GM12878 (cell line): Measurements from ENCODE around the gene MDM4. TPM values are rescaled to one million over a fixed set of nuclear protein-coding genes. Genes with fewer than 3 reads are reported as not detected.

ENCODE experiments used
- ATAC-seq: fragments of 200-7000 bp; cut with Tn5 transposase; 3 replicates; pipeline ENCODE4 v1.9.1; 2020; ENCODE audit warnings: mild to moderate bottlenecking, moderate library complexity
- BruUV-seq: library from RNA; stranded (reverse); fragments of 400-500 nt; replicated peaks from 2 replicates; lab custom pipeline; 2021; lab: Mats Ljungman, UMichigan
- CTCF ChIA-PET: fragments of 300-600 bp; sonication (Branson Sonifier 250); formaldehyde crosslinking; extraction: SDS; loops from one replicate; lab custom pipeline; 2021; ENCODE audit warnings: inconsistent platforms; lab: Yijun Ruan, JAX
- POLR2A ChIA-PET: fragments of 350-600 bp; formaldehyde crosslinking; extraction: SDS; loops from one replicate; lab custom pipeline; 2021; ENCODE audit warnings: inconsistent platforms; lab: Charles Lee
- RAD21 ChIA-PET: fragments of 300-600 bp; sonication (Branson Sonifier 250); formaldehyde crosslinking; loops from one replicate; lab custom pipeline; 2023; ENCODE audit warnings: antibody characterized with exemption; ENCODE audit not compliant: unreplicated experiment; lab: Charles Lee
- SMC1A ChIA-PET: fragments of 300-600 bp; sonication (Branson Sonifier 250); formaldehyde crosslinking; loops from one replicate; lab custom pipeline; 2023; ENCODE audit not compliant: unreplicated experiment, uncharacterized antibody; lab: Charles Lee
- DNase-seq: peaks from one replicate; pipeline ENCODE4 v3.0.0-alpha.2; 2011; ENCODE audit warnings: low read depth, low spot score
- FAIRE-seq: peaks from 3 replicates; lab custom pipeline; 2011; peaks lifted over from hg19 to GRCh38; lab: Jason Lieb, UNC
- H2AFZ ChIP-seq: 2 replicates; pipeline ENCODE4 v1.6.0; 2011; ENCODE audit warnings: low read depth, low read length, control low read depth; ENCODE audit not compliant: control insufficient read depth
- H3K27ac ChIP-seq: 2 replicates; pipeline ENCODE4 v1.5.1; 2011; ENCODE audit warnings: control low read depth; ENCODE audit not compliant: control insufficient read depth, insufficient read depth
- H3K27me3 ChIP-seq, 2 experiments: replicated peaks in 1 of 2; 2 replicates each; pipeline versions ENCODE4 v1.6.0 to v1.6.1; 2011; ENCODE audit warnings: low read length in 1 of 2; ENCODE audit not compliant: control insufficient read depth in 2 of 2, insufficient read depth in 2 of 2
- H3K36me3 ChIP-seq, 2 experiments: 2 replicates each; pipeline ENCODE4 v1.5.1; 2011; ENCODE audit warnings: low read length in 1 of 2; ENCODE audit not compliant: control insufficient read depth in 2 of 2, insufficient read depth in 2 of 2
- H3K4me1 ChIP-seq: 2 replicates; pipeline ENCODE4 v1.6.1; 2011; ENCODE audit warnings: mild to moderate bottlenecking, low read length, moderate library complexity, mixed read lengths; ENCODE audit not compliant: control insufficient read depth, insufficient read depth
- H3K4me2 ChIP-seq: 2 replicates; pipeline ENCODE4 v1.6.0; 2011; ENCODE audit warnings: control low read depth; ENCODE audit not compliant: control insufficient read depth, insufficient read depth
- H3K4me3 ChIP-seq: fragments of 200-600 bp; sonication (generic); 2 replicates; pipeline ENCODE4 v1.5.1; 2016
- H3K79me2 ChIP-seq: 2 replicates; pipeline ENCODE4 v1.6.0; 2011; ENCODE audit warnings: low read length; ENCODE audit not compliant: control insufficient read depth, insufficient read depth
- H3K9ac ChIP-seq: 2 replicates; pipeline ENCODE4 v1.8.0; 2011; ENCODE audit warnings: low read length, control low read depth, mixed read lengths; ENCODE audit not compliant: control insufficient read depth, insufficient read depth
- H3K9me3 ChIP-seq: replicated peaks from 3 replicates; pipeline ENCODE4 v1.5.1; 2011; ENCODE audit warnings: mild to moderate bottlenecking, low read length; ENCODE audit not compliant: control insufficient read depth, insufficient read depth
- H4K20me1 ChIP-seq: 2 replicates; pipeline ENCODE4 v1.6.0; 2011; ENCODE audit not compliant: control insufficient read depth, insufficient read depth
- ATF7 ChIP-seq: fragments of 450-650 bp; IDR thresholded peaks from 2 replicates; pipeline ENCODE4 v1.6.1; 2016; ENCODE audit warnings: low read depth, mild to moderate bottlenecking
- BCL11A ChIP-seq: IDR thresholded peaks from 2 replicates; pipeline ENCODE4 v1.6.1; 2011; ENCODE audit warnings: low read depth, low read length
- BHLHE40 ChIP-seq, 2 experiments: fragments of 450-650 bp in 1 of 2; IDR thresholded peaks; 2 replicates each; pipeline ENCODE4 v1.6.1; 2011 to 2017; ENCODE audit warnings: low read depth in 2 of 2, borderline replicate concordance in 1 of 2, improper control_type of control experiment in 1 of 2, low read length in 1 of 2, mild to moderate bottlenecking in 1 of 2
- BRCA1 ChIP-seq: IDR thresholded peaks from 2 replicates; pipeline ENCODE4 v1.6.1; 2011; ENCODE audit warnings: low read depth, low read length, improper control_type of control experiment
- CBX3 ChIP-seq: fragments of 200-600 bp; sonication (generic); IDR thresholded peaks from 2 replicates; pipeline ENCODE4 v1.6.1; 2016; ENCODE audit warnings: low read depth, borderline replicate concordance
- CBX5 ChIP-seq: sonication (generic); IDR thresholded peaks from 2 replicates; pipeline ENCODE4 v1.6.1; 2016; ENCODE audit warnings: low read depth, moderate library complexity, mild to moderate bottlenecking, inconsistent platforms
- CHD4 ChIP-seq: fragments of 200-600 bp; sonication (generic); IDR thresholded peaks from 2 replicates; pipeline ENCODE4 v1.6.1; 2016; ENCODE audit warnings: mild to moderate bottlenecking
- GATAD2B ChIP-seq: fragments of 450-650 bp; conservative IDR thresholded peaks from 2 replicates; pipeline ENCODE4 v1.6.1; 2017; ENCODE audit warnings: low read depth, mild to moderate bottlenecking, moderate library complexity
- HDAC6 ChIP-seq: fragments of 200-600 bp; sonication (generic); IDR thresholded peaks from one replicate; pipeline ENCODE4 v1.8.0; 2017; ENCODE audit warnings: antibody characterized with exemption; ENCODE audit not compliant: unreplicated experiment
- IRF4 ChIP-seq: IDR thresholded peaks from 2 replicates; pipeline ENCODE4 v1.6.1; 2011; ENCODE audit warnings: low read depth, low read length
- NFYB ChIP-seq: IDR thresholded peaks from 2 replicates; pipeline ENCODE4 v1.6.1; 2011; ENCODE audit warnings: low read depth, mild to moderate bottlenecking, low read length, improper control_type of control experiment, moderate library complexity; ENCODE audit not compliant: insufficient read depth
- PKNOX1 ChIP-seq: fragments of 450-650 bp; IDR thresholded peaks from 2 replicates; pipeline ENCODE4 v1.6.1; 2016; ENCODE audit warnings: mild to moderate bottlenecking
- RCOR1 ChIP-seq: conservative IDR thresholded peaks from 2 replicates; pipeline ENCODE4 v1.6.1; 2012; ENCODE audit warnings: low read depth, low read length, improper control_type of control experiment
- RELA ChIP-seq: fragments of 450-650 bp; IDR thresholded peaks from 2 replicates; pipeline ENCODE4 v1.8.0; 2014; ENCODE audit warnings: borderline replicate concordance; ENCODE audit not compliant: partially characterized antibody
- SRF ChIP-seq, 2 experiments: IDR thresholded peaks; 2 replicates each; pipeline ENCODE4 v1.6.1; 2011; ENCODE audit warnings: low read depth in 2 of 2, low read length in 2 of 2, mild to moderate bottlenecking in 1 of 2, moderate library complexity in 1 of 2
- TARDBP ChIP-seq: IDR thresholded peaks from 2 replicates; pipeline ENCODE4 v1.6.1; 2016; ENCODE audit warnings: borderline replicate concordance
- ZNF622 ChIP-seq: fragments of 450-650 bp; IDR thresholded peaks from 2 replicates; pipeline ENCODE4 v1.6.1; 2017; ENCODE audit warnings: mild to moderate bottlenecking, inconsistent platforms
- WGBS: methylation state at CpG from one replicate; pipeline ENCODE4 v1.1.6; 2016; ENCODE audit warnings: low lambda C conversion rate; ENCODE audit not compliant: insufficient replicate concordance, insufficient coverage; ENCODE audit errors: missing lambda C conversion rate; 5-methylcytosine and 5-hydroxymethylcytosine counted together
- in situ Hi-C: fragments of 300-500 bp; cut with MboI; formaldehyde crosslinking; loops from 9 replicates; pipeline ENCODE4 v1.14.3; 2018; ENCODE audit warnings: mixed read lengths
- intact Hi-C: fragments of 100-400 bp; cut with micrococcal nuclease; formaldehyde crosslinking; loops from one replicate; pipeline ENCODE4 v1.14.2; 2022; ENCODE audit not compliant: unreplicated experiment
- polyA plus RNA-seq, 11 experiments: library from polyadenylated mRNA; depleted of rRNA in 4 of 11; unstranded in 6 of 11; stranded (reverse) in 5 of 11; fragments of >200 nt; fragmentation: Nextera tagmentation in 4 of 11; fragmentation: Illumina TruSeq in 1 of 11; extraction: Ambion mirVana in 4 of 11; extraction: Trizol in 1 of 11; gene quantifications; 1 replicate in 1 of 11; 2 replicates in 10 of 11; pipeline versions ENCODE4 v1.2.1 to v1.2.3, GENCODE V29; 2011 to 2016; ENCODE audit warnings: inconsistent platforms in 2 of 11, missing spikeins in 2 of 11, low read depth in 1 of 11
- total RNA-seq, 4 experiments: library from RNA; depleted of rRNA in 3 of 4; stranded (reverse); fragments of >200 nt in 3 of 4; fragmentation: Illumina TruSeq in 1 of 4; extraction: Trizol in 1 of 4; gene quantifications; 2 replicates each; pipeline versions ENCODE4 v1.2.1 to v1.2.3, GENCODE V29; 2013 to 2021
- TF ChIP-seq, protein P1 (sequence below): fragments of 450-650 bp; formaldehyde crosslinking; IDR thresholded peaks from 2 replicates; pipeline ENCODE4 v1.5.0; 2022; ENCODE audit warnings: mild to moderate bottlenecking, missing genetic modification characterization

The MDM4 gene
- total and polyA plus RNA-seq, 10 of the 15 experiments (the other 5 are each of a cell fraction or from before 2014, with no cell fraction given) = 2.5 to 74.4 (median 22.7) TPM

- Histone ChIP-seq H3K79me2 (no peaks in the 10 kb centered on the region), H3K27ac (no peak overlapping the region), H3K4me2 (no peak overlapping the region), H4K20me1 (no peaks in the 10 kb centered on the region), H3K9me3 (no peaks in the 10 kb centered on the region), H3K27me3 (no peaks in the 10 kb centered on the region), H3K36me3 (no peaks in the 10 kb centered on the region; a peak in 2 of 4 replicates), H3K9ac (no peak overlapping the region), H3K4me1 (peaks cover 18% of the 10 kb centered on the region)
- POLR2A ChIA-PET = no interaction called here
- 78% methylated on average over 13 of the region's 13 CpGs for WGBS
- intact Hi-C loops (no loop called here), in situ Hi-C loops (no loop called here)
- RAD21 ChIA-PET = interaction anchor here (1.2 to 3.0 kb wide), 2 partner anchors 188 to 232 kb away, joined by 4 to 9 read pairs; no protein-coding TSS in a partner anchor
- DNase-seq (no peak), ATAC-seq (no peak), FAIRE-seq (no peak)
- no TSS peak for BruUV-seq
- SMC1A ChIA-PET = interaction anchor here (1.8 to 2.1 kb wide), 2 partner anchors 10 to 231 kb away, joined by 5 to 7 read pairs; no protein-coding TSS in a partner anchor
- CTCF ChIA-PET = interaction anchor here (0.6 to 11.0 kb wide), 5 partner anchors 9 to 230 kb away, joined by 3 to 279 read pairs (median 13); no protein-coding TSS in a partner anchor
- no peak for TF ChIP-seq BHLHE40 (IDR thresholded peaks at IDR 0.05; ENCODE audit: borderline replicate concordance in 1 of 2, low read depth in 2 of 2, low read length in 1 of 2)
- no peak for TF ChIP-seq NFYB
- TF ChIP-seq, protein P1, sequence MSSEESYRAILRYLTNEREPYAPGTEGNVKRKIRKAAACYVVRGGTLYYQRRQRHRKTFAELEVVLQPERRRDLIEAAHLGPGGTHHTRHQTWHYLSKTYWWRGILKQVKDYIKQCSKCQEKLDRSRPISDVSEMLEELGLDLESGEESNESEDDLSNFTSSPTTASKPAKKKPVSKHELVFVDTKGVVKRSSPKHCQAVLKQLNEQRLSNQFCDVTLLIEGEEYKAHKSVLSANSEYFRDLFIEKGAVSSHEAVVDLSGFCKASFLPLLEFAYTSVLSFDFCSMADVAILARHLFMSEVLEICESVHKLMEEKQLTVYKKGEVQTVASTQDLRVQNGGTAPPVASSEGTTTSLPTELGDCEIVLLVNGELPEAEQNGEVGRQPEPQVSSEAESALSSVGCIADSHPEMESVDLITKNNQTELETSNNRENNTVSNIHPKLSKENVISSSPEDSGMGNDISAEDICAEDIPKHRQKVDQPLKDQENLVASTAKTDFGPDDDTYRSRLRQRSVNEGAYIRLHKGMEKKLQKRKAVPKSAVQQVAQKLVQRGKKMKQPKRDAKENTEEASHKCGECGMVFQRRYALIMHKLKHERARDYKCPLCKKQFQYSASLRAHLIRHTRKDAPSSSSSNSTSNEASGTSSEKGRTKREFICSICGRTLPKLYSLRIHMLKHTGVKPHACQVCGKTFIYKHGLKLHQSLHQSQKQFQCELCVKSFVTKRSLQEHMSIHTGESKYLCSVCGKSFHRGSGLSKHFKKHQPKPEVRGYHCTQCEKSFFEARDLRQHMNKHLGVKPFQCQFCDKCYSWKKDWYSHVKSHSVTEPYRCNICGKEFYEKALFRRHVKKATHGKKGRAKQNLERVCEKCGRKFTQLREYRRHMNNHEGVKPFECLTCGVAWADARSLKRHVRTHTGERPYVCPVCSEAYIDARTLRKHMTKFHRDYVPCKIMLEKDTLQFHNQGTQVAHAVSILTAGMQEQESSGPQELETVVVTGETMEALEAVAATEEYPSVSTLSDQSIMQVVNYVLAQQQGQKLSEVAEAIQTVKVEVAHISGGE (CRISPR knock-in tag) = no peak
- no peak for TF ChIP-seq SRF (IDR thresholded peaks at IDR 0.05; ENCODE audit: low read depth in 2 of 2, low read length in 2 of 2)
- TF ChIP-seq ZNF622 = no peak
- TF ChIP-seq BCL11A = no peak
- no peak for TF ChIP-seq HDAC6
- no peak for TF ChIP-seq CBX3
- no peak for TF ChIP-seq IRF4
- no peak for TF ChIP-seq PKNOX1
- TF ChIP-seq GATAD2B = no peak
- TF ChIP-seq RCOR1 = no peak
- TF ChIP-seq CBX5 = no peak
- TF ChIP-seq RELA = no peak
- no peak for TF ChIP-seq CHD4
- TF ChIP-seq ATF7 = no peak
- TF ChIP-seq TARDBP = no peak
- no peak for TF ChIP-seq BRCA1
- TF ChIP-seq, all 136 proteins: peak for 0
- Histone ChIP-seq H2AFZ (no peak overlapping the region), H3K4me3 (no peak overlapping the region)
Observed at GRCh38 chr1:204575221-204576190, 59.3 kb downstream of the MDM4 start.
